ENCODE measurements around the gene CNIH1. TPM values are rescaled to one million over a fixed set of nuclear protein-coding genes. Genes with fewer than 3 reads are reported as not detected.

The CNIH1 gene
- total RNA-seq: 49.2 and 89.9 TPM in 2 replicates

DNA sequence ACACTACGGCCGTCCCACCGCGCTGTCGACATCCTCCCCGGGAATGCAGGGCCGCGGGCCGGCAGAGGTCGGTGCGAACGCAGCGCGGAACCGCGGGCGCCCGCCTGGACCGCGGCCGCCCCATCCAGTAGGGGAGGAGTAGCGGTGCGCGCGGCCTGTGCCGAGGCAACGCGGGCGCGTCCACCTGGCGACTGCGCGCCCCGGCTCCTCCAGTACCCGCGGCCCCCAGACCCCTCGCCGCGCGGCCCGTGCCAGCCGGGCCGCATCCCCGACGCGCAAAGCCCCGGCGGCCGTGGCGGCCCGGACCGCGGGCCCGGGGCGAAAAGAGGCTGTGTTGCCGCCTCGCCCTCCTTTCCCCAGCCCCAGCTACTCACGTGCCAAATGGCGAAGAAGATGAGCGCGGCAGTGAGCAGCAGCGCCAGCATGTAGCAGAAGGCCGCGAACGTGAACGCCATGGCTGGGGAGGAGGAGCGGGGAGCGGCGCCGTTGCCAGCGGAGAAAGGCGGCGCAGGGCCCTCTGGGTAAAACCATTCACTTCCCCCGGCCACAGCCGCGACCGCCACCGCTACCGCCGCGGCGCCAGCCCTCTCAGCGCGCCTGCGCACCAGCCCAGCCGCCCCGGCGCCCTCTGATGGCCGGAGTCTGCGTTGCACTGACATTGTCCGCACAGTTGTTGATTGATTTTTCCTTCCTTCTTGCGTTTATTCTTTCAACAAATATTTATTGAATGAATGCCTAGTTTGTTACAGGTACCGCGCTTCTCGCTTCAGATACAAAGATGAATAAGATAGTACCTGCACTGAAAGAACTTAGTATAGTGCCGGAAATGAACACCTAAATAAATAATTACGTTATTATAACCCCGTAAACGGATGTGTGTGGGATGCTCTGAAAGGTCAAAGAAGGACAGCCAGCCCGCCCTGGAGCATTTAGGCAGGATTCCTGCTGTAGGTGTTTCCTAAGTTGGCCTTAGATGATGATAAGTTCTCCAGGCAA, at the start of gene CNIH1:
TSS of gene CNIH1 (minus strand) at position 502 of the 996 bp plus-strand sequence. CDS start at position 455, 47 bp downstream.
- peak; percentile 78 to 95 for DNase-seq (ENCODE audit: low read depth in 2 of 2)

DNA sequence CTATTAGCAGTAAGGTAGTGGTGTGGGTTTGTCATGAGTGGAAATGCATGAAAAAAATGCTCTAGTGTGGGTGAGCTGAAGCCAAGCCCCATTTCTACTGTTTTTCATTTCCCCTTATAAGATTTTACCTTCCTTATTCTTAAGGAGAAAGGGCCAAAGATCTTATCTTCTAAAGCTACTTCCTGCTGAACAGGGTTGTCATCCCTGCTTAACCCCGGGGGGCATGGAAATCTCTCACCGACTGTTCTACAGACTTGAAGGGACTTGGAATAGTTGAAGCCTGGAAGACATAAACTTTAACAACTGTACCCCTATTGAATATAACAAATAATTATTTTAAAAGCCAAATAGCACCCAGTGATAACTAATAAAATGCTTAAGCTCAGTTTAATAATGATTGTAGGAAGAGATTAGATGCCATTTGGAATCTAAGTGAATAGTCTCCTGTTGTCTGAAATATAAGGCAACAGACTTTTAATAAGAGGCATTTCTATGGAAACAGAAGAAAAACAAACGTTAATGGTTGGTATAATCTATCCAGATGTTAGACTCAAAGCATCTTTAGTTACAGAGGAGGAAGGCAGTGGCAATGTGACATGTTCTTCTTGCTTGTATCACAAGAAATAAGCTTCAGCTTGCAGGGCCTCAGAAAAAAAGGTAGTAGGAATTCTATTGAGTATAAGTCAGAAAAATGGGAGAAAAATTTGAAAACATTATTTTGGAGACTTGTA, 49.4 kb upstream of the CNIH1 start:
- DNase-seq (ENCODE audit: low read depth in 2 of 2): no peak

- no peak for DNase-seq (ENCODE audit: low read depth in 2 of 2)
These were observed 48.7 kb upstream of the CNIH1 start for GRCh38 chr14:54489731-54490444.

GRCh38 chr14:54489318-54489683, 48.1 kb upstream of the CNIH1 start:
- no peak for DNase-seq (ENCODE audit: low read depth in 2 of 2)

DNA sequence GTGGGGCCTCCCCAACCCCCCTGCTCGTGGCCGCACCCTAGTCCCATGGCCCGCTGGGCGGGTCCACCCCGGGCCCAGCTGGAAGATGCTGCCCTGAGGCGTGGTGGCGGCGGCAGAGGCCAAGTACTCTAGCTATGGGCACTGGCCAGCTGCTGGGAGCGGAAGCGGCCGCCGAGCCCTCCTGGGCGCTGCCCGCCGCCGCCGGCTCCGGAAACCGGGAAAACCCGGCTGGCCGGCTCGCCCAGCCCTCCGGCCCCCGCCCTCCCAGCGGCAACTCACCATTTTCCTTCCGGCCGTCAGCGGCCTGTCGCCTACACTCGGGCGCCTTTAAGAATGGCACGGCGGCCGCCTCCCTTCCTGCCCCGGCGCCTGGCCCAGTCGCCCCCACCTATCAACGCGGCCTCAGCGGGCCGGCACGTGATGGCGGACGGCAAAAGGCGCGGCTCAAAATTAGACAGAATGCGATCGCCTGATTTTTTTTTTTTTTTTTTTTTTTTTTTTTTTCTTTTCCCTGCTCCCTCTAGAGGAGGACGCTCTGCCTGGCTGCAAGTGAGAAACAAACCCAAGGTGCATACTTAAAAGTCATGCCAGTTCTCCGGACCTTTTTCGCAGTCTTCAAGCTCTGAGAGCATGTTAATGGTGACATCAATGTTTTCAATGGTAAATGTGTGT, 47.6 kb upstream of the CNIH1 start, which contains the start of gene GMFB:
TSS of gene GMFB (minus strand) at position 335 of the 672 bp plus-strand sequence. CDS start at position 282, 53 bp downstream.
- DNase-seq (ENCODE audit: low read depth in 2 of 2): peak; percentile 85 to 96

GRCh38 chr14:54488318-54488645, 47.1 kb upstream of the CNIH1 start:
- DNase-seq (ENCODE audit: low read depth in 2 of 2): no peak

DNA sequence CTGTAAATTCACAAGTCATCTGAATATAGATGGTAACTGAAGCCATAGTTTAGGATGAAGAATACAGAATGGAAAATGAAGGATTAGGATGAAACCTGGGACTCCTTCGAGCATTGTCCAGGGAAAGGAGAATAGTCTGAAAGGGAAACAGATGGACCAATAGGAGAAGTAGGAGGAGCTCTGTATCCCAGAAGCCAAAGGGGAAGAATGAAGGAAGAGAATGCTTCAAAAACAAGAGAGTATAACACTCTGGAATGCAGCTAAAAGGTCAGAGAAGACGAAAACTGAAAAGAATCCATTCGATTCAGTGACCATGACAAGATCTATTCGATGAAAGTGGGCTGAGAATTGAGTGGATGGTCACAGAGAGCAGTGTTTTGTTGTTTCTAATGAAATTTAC, 46.6 kb upstream of the CNIH1 start:
- DNase-seq (ENCODE audit: low read depth in 2 of 2): peak in 1 of 2 donors; percentile 50

DNA sequence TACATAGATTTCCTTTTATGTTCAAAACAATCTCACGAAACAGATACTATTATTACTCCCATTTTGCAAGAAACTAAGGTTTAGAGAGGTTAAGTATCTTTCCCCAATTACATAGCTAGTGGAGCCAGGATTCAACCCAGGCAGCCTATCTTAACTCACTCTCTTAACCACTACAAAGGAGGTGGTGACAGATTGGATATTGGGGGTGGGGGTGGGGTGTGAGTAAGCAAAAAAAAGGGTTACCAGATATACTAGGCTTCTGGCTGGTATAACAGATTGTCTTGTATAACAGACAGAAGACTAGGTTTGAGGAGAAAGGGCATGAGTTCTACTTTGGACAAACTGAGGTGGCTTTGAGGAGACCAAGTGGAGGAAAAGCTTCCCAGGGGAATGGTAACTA, 45.5 kb upstream of the CNIH1 start:
- DNase-seq (ENCODE audit: low read depth in 2 of 2): no peak

GRCh38 chr14:54483846-54484245, 42.7 kb upstream of the CNIH1 start:
- DNase-seq (ENCODE audit: low read depth in 2 of 2): no peak

DNA sequence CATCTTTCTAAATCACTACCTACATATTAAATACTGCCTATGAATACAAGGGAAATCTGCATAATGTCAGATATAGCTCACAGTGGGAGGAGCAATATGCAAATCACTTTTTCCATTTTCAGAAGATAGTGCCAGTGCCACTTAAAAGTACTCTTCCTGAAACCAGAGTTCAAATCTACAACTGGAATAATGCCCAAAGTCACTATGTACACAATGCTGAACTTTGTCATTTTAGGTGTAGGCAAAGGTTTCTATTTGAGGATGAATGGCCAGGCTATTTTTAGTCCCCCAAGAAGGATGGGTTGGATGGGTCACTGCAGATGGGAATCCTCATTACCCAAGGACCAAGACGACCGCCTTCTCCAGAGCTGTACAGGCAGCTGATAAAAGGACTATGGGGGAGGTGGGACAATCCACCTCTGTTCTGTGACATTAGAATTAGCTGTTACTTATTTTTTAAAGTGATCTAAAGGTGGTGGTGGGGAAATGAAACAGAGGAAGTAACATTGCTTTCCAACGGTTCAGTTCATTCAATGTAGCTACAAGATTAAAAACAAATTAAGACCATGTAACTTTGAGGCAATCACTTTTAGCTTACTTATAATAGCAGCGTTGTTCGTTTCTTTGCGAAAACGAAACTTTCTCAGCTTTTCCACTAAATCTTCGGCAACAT, 42.0 kb upstream of the CNIH1 start:
- DNase-seq (ENCODE audit: low read depth in 2 of 2): no peak

DNA sequence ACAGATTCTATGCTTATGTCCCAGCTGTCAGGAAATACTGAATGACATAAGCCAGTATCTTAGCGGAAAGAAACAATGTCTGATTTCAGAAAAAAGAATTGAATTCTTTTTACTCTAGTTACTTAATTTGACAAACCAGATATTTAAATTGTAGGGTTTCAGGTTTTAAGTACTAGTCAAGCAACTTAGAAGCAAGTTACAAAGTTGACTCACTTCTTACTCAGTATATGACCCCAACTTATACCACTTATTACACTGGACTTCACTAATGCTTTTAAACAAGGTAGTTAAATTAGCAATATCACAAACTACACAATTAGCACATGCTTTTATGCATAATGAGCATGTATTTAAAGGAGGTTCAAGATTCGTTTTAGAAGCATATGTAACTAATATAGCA, 40.5 kb upstream of the CNIH1 start:
- peak in 1 of 2 donors; percentile 30 for DNase-seq (ENCODE audit: low read depth in 2 of 2)

DNA sequence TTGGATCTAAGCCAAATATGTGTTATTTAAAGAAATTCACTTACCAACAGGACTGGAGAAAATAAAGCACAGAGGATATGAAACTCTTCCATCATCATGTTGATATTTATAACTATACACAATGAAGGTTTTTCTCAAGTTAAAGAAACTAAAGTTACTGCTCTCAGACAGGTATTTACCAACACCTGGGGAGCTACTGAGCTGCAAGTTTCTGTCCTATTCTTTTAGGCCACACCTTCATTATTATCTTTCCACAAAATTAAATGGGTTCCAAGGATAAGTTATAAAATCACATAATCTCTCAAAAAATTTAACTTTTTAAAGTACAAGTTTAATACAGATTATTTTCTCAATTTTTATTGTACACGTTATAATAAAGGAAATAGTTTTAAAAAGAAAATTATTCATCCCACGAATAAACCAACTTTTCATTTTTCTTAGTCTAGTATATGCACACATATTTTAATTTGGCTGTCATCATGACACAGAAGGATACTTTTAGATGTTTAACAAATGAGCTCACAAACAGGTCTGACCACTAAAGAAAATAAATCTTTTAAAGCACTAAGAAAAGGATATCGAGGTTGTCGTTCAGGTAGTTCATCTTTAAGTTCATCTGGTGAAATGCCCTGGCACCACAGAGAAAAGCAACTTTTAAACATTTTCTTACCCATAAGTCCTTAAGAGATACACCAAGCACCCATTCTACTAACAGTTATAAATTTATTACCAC, 39.8 kb upstream of the CNIH1 start:
- DNase-seq (ENCODE audit: low read depth in 2 of 2): no peak

DNA sequence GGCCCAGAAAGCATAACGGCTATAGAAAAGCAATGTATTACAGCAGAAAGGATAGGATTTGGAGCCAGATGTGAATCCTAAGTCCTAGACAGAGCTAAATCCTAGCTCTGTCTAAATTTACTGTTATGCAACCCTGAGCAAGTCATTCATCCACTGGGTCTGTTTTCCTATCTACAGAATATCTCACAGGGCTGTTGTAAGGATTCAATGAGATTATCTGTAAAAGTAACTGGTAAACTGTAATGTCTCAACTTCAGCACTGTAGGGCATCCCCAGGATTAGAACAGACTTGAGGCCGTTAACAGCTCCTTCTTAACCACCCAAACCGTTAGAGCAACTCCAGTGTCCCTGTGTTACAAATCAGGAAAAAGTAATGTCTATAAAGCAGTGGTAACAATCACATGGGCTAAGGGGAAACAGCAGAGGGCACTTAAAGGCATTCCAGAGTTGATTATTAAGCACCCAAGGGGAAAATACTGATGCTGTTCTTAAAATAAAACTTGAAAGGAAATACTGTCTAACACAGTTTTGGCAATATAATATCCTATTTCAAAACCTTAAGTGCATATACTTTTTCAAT, 37.6 kb upstream of the CNIH1 start:
- DNase-seq (ENCODE audit: low read depth in 2 of 2): no peak

GRCh38 chr14:54475911-54476310, 34.7 kb upstream of the CNIH1 start:
- DNase-seq (ENCODE audit: low read depth in 2 of 2): no peak

DNA sequence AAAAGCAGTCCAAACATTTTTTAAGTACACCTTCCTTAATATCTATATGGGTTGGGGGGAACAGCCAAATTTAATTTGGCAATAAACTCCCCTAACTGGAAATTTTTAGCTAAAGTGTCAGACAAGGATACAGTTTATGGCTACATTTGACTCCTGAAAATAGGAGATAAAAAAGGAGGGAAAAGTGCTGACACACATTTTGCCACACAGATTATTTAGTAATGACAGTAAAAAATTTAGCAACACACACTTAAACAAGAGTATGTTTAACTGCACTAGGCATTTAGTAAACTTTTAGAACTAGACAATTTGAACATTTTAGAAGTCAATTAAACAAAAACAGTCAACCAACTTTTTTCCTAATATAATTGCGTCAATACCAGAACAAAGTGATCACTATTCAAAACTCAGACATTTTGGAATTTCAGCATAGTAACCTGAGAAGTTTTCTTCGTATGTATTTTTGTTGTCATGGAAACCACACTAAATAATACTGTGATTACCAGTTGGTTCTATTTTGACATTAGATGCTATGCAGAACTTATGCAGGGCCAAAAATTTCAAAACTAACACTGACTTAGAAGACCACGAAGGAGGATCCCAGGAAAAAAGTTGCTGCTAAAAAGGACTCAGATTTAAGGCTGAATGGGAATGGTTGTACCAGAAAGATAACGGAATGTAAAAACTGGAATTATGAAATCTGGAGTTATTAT, 34.2 kb upstream of the CNIH1 start:
- DNase-seq (ENCODE audit: low read depth in 2 of 2): no peak

DNA sequence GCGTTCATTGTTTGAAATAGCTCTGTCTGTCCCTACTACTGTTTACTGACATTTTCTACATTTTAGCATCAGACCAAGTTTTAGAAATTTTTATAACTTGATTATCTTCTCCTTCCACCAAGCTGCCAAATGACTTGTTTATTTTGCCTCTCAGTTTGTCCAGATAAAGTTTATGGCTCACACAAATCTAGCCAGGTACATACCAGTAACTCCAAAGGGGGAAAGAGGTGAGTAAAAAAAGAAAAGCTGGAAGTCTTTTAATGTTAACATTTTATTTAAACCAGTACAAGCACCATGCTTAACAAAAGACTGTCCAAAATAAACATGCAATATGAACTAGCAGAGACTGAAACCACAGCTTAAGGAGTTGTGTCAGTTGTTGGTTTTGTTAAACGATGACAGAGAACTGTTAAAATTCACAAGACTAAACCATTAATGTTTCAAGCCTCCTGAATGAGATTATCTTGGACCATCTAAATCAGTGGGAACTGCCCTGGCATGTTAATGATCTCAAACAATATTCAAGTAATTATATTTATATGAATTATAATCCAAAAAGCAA, 33.1 kb upstream of the CNIH1 start:
- DNase-seq (ENCODE audit: low read depth in 2 of 2): no peak

DNA sequence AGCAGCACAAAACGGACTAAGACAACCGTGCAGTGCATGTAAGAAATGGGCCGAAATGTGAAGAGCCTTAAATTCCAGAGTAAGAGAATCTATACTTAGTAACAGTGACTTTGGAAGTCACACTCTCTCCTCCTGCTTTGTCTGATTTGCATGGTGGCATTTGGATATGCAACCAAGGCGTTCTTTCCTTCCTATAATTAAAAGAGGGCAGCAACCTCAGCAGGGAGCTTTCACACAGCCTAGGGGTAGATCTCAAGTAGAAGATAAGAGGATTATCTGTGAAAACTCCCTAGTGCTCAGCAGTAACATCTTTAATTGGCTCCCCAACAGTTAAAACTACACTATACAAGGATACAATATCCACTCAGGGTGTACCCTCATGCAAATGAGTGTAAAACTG, 31.1 kb upstream of the CNIH1 start:
- DNase-seq (ENCODE audit: low read depth in 2 of 2): no peak

GRCh38 chr14:54471641-54472040, 30.5 kb upstream of the CNIH1 start:
- no peak for DNase-seq (ENCODE audit: low read depth in 2 of 2)

- no peak for DNase-seq (ENCODE audit: low read depth in 2 of 2)
These were observed 29.5 kb upstream of the CNIH1 start for GRCh38 chr14:54470701-54471100.

Data from dermis microvascular lymphatic vessel endothelial cell (primary cell).